Effector CD8-positive, alpha-beta T cell (primary cell): Measurements from ENCODE around the gene MAGI2.

Experiments used
- DNase-seq: peaks from one replicate; lab custom pipeline; 2025; lab: John Stamatoyannopoulos, UW

MAGI2 gene

DNA sequence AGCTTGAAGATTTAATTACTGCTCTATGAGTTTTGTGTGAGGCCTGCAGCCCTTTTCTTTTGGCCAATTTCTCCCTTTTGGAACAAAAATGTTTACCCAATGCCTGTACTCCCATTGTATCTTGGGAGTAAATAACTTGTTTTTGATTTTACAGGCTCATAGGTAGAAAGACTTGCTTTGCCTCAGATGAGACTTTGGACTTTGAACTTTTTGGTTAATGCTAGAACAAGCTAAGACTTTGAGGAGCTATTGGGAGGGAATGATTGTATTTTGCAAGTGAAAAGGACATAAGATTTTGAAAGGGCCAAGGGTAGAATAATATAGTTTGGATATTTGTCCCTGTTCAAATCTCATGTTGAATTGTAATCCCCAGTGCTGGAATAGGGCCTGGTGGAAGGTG, 152.0 kb downstream of the MAGI2 start:
- no peak for DNase-seq

DNA sequence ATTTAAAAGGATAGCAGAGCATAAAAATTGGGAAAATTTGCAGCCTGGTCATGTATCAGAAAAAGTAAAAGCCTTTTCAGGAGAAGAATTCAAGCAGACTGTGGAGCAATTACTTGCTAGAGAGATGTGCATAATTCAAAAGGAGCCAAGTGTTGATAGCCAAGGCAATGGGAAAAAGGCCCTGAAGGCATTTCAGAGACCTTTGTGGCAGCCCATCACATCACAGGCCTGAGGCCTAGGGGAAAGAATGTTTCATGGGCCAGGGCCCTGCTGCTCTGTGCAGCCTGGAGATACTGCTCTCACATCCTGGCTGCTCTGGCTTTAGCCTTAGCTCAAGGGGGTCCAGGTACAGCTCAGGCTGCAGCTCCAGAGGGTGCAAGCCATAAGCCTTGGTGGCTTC, 152.9 kb downstream of the MAGI2 start:
- no peak for DNase-seq

DNA sequence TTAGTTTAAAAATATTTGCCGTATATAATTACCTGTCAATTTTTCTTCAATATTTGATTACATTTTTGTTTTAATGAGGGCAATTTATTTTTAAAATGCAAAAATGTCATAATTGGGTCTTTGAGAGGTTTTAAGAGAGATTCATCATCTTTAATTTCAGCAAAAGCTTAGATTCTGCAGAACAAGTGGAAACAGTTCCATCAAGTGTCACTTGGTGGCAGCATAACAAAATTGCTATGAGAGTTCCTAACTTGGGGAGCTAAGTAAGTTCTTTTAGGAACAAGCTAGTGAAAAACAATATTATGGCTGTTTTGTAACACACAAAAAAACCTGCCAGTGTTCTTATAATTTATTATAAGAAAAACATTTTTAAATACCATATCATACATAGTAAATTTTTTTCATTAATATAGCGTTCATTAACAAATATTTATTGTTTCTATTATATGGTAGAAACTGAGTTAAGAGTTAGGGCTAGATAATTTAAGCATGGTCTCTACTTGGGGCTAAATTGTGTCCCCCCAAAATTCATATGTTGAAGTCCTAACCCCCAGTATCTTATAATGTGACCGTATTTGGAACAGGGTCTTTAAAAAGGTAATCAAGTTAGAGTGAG, 155.2 kb downstream of the MAGI2 start:
- DNase-seq: no peak

DNA sequence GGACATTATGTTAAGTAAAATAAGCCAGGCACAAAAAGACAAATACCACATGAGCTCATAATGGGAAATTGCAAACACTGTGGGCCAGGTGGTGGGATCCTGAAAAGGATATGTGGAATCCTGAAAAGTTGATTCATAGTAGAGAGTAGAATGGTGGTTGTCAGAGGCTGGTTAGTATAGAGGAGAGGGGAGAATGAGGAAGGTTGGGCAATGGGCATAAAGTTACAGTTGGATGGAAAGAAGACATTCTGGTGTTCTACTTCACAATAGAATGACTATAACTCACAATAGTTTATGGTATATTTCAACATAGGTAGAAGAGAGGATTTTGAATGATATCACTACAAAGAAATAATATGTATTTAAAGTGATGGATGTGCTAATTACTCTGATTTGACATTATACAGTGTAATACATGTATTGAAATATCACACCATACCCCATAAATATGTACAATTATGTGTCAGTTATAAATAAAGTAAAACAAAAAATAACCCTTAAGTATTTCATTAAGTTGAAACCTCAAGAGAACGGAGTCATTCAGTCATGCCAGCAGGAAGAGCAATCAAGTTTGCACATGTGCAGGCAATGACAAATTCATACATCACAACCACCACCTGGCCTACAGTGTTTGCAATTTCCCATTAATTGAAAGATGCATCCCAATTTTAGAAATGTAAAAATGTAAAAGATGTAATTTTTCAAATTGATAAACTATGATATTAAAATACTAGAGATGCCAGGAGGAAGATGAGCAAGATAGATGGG, 156.7 kb downstream of the MAGI2 start:
- no peak for DNase-seq

DNA sequence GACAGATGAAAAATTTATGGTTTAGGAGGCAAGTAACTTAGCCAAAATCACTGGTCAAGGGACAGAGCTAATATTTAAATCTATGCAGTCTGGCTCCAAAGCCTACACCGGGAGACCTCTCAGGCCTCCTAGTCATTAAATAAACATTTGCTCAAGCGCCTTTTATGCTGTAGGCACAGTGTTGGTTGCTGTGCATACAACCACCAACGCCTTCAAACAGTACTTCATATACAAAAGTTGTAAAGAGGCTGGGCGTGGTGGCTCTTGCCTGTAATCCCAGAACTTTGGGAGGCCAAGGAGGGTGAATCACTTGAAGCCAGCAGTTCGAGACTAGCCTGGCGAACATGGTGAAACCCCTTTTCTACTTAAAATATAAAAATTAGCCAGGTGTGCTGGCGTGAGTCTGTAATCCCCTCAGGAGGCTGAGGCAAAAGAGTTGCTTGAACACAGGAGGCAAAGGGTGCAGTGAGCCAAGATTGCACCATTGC, 159.8 kb downstream of the MAGI2 start:
- DNase-seq: no peak

DNA sequence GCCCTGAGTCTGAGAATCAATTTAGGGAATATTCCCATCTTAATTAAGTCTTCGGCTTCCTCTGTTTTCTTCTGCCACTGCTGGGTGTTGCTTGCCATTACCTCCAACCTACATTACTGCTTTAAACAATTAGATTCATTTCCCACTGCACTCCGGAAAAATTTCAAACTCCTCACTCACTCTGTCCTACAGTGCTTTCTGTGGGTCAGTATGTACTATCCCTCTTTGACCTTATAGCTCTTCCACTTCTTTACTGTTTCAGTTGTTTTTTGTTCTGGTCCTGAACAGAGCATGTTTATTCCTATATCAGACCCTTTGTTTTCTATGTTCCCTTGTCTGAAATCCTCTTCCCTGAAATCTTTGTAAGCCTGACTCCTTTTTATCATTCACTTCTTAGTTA, 160.6 kb downstream of the MAGI2 start:
- DNase-seq: no peak

DNA sequence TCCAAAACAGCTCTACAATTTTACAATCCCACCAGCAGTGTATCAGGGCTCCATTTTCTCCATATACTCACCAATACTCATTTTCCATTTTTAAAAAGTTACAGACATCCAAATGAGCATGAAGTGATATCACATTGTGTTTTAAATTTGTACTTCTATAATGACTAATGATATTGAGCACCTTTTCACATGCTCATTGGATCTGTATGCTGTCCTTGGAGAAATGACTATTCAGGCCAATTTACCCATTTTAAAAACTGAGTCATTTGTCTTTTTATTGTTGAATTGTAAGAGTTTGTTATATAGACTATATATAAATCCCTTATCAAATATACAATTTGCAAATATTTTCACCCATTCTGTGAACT, 162.0 kb downstream of the MAGI2 start:
- DNase-seq: no peak

DNA sequence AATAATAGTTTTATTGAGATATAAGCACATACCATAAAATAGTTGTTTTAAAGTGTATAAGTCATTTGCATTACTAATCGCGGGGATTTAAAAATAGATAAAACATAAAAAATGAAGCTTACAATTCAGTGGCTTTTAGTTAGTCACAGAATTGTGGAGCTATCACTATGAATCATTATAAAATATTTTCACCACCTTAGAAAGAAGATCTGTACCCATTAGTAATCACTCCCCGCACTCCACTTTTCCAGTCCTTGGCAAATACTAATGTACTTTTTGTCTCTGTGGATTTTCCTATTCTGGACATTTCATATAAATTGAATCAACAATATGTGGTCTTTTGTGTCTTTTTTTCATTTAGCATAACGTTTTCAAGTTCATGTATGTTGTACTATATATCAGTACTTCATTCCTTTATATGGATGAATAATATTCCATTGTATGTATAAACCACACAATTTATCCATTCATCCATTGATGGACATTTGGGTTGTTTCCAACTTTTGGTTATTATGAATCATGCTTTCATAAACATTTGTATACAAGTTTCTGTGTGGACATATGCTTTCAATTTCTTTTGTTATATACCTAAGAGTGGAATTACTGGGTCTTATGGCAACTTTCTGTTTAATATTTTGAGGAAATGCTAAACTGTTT, 162.5 kb downstream of the MAGI2 start:
- DNase-seq: no peak

DNA sequence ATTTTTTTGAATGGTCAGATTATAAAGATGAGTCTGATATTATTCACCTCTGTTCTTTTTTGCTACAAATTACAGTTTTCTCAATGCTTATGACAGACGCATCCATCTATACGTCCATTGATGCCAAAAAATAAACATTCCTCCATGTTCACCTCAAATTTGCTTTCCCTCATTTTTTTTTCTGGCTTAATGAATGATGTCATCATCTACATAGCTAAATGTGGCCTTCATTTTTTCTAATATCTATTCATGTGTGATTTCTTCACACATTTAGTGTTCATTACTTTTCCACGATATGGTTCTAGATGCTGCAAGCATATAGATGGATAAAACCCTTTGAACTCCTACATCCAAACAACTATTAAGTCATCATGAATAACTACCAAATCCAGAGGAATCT, 163.1 kb downstream of the MAGI2 start:
- DNase-seq: no peak

DNA sequence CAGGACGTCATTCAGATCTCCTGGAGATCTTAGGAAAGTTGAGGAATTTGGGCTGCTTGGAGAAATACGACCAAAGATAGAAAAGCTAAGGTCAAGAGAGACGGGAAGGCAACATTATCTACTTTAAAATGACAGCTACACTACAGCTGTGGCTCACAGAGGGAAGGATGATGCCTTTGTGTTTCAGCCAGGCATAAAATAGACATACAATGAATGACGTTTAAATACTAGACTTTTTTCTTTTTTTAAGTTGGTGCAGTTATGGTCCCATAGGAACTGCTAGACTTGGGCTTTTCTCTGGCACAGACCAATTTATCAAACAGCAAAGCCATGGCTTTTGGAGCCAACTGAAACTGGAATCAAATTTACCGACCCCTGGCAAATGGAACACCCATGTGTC, 164.8 kb downstream of the MAGI2 start:
- DNase-seq: no peak

DNA sequence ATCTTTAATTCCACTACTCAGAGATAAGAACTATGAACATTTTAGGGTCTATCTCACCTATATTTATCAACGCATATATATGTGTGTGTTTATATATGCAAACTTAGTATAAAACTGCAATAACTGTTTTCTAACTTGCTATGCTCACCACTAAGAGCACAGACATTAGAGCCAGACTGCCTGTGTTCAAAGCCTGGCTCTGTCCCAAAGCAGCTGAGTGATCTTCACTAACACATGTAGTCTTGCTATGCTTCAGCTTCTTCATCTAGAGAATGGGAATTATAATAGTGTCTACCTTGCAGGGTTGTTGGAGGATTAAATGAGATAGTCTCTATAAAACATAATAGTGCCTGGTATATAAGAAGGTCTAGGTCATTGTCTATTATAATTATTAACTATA, 165.5 kb downstream of the MAGI2 start:
- DNase-seq: no peak

DNA sequence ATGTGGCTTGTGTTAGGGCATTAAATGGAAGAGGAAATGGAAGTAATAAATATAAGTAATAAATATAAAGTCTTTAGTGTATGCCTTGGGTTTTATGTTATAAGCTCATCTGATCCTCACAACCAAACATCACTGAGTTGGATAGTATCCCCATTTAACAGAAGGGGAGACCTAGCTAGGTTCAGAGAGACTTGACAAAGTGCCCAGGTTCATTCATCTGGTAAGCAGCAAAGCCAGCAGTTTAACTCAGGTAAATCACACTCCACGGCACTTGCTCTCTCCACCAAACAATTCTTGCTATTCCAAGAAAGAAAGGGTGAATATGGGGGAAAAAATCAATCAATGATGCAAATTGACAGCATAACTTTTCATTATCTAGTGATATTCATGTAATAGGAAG, 167.3 kb downstream of the MAGI2 start:
- no peak for DNase-seq

DNA sequence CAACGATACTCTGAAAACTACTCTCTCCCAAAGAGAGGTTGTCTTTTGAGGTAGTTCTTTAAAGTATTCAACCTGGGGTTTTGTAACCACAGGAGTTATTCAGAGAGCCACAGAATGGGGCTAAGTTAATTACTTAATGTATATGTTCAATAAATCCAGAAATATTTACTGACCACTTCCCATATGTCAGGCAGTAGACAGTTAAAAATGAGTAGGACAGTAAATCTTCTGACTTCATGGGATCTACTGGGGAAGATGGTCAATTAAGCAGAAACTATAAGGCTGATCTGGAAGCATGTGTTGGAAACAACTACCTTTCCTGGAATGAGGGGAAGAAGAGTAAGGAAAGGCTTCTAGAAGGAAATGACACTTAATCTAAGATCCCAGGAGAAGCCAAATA, 167.7 kb downstream of the MAGI2 start:
- no peak for DNase-seq

DNA sequence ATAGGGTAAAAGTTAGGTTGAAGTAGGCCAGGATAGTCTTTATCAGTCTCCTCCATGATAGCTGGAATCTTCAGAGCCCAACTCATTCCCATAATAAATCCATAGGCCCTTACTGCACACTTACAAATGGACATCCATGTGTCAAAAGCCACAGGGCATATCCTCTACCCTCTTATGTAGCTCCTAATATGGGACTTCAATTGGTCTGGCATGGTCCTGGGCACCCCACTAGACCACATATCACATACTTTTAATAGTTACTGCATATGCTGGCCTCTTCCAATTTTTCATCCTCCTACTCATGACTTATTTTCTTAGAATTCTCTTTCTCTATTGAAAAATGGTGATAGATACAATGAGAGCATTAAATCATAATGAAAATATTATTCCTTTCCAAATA, 169.3 kb downstream of the MAGI2 start:
- DNase-seq: no peak

DNA sequence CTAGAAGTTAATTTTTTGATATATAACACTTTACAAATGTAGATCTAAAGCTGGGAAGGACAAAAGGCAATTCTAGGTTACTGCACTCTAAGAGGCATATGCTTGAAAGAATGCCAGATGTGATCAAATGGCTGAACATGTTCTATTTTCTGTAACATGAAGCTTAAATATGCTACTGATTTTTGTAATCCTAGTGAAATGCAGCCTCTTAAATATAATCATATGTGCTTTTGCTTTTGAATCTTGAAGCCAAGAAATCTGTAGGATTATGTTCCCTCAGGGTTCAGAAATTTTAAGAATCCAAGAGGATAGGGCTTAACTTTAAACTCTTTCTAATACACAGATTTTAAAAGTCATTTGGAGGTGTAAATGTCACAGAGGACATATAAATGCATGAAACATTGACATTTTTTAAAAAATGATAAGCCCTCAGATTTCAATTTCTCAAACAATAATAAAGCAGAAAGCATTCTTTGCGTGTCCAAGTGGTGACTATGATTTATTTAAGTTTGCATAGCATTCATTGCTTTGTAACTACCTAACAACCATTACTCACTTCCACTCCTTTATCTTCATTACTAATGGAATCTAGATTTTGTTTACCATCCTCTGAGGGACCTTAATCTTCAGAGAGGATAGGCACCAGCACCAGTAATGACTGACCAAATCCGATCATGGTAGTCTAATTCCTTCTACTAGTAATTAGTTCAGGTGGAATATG, 170.4 kb downstream of the MAGI2 start:
- no peak for DNase-seq

DNA sequence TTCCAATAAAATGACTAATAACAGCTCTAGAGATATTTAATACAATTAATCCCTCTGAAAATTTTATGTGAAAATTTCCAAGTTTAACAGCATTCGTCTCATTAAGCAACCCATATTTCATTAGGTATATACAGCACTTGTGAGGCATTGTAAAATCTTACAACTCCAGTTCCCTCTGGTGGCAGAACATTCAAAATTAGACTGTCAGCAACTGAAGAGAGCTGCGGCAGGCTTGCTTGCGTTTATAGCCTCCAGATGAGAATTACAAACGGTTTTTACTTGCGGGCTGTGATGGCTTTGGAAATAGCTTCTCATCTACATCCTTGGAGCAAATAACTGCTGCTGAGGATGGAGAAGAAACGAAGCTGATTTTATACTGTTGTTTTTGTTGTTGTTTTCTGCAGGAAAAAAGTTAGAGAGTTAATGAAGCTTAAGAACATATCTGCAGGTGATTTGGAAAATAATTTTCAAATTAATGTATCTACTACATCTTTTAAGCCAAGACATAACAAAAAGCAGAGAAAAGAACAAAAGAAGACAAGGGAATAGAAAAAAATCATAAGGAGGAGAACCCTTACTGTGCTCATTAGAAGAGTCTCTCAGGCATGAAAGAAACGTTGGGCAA, 171.3 kb downstream of the MAGI2 start:
- no peak for DNase-seq

DNA sequence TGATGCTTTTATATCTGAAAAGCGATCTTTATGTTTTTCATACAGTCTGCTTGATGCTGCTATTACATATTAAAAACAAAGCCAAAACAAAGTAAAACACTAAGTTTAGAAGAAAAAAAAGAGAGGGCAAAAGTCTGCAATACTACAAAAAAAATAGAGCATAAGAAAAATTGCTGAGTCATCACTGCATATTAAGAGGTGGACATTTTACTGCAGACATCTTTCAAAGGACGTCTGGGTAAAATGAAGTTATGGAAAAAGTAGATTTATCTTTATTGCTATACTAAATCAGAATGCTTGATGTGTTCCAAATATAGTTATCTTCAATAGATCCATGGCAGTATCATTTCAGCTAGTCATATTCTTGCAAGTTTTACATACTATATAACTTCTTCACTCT, 172.0 kb downstream of the MAGI2 start:
- no peak for DNase-seq

DNA sequence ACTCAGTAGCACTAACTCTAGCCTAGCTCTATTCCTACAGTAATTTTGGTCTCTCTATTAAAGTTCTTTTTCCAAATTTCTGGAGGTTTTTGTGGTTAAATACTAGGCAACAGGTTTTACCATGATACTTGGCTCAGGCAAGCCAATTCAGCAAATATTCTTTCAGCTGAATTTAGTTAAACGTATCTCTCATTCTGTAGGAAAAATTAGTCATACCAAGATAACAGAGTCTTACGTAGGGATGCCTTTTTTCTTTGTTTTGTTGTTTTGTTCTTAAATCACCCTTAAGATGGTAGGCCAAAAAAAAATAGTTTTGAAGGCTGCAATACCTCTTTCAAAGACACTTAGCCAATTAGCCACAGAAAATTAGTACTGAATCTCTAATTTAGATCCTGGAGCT, 180.5 kb downstream of the MAGI2 start:
- no peak for DNase-seq

DNA sequence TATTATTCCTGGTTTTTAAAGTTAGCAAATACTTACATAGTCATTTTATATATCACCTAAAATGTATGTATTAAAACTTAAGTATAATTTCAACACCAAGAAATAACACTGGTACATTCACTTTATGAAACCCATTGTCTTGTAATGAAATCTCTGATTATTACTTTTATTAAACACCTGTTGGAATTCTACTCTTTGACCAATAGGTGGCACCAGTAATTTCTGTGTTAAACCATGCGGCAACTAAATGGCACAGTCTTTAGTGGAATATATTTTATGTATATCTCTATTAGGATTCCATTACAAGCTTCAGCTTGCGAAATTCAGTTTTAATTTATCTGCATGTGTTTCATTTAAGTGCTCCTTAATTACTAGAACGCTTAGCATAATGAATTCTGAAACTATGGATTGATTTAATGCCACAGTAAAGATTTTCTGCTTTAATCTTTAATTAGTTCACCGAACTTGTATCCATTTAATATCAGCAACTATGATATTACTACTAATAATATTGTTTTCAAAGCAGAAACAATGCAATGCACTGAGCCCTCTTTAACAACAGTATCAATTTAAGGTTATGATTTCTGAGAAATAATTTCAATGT, 181.3 kb downstream of the MAGI2 start:
- DNase-seq: no peak

DNA sequence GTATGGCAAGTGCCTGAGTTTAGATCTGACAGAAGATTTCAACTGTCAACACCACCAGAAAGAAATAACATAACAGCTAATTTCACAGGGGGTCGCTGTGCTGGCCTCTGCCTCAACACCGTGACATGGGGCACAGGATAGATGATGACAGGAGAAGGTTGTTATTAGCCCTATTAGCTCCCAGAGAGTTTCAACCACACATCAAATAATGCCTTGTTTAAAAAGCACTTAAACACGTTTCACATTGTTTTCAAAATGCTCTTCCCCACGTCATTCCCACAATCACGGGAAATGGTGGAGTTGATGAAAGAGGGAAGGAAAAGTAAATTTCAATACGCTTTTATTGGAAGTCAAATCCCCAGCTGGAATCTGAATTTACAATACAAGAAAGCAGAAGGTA, 184.7 kb downstream of the MAGI2 start:
- DNase-seq: no peak

DNA sequence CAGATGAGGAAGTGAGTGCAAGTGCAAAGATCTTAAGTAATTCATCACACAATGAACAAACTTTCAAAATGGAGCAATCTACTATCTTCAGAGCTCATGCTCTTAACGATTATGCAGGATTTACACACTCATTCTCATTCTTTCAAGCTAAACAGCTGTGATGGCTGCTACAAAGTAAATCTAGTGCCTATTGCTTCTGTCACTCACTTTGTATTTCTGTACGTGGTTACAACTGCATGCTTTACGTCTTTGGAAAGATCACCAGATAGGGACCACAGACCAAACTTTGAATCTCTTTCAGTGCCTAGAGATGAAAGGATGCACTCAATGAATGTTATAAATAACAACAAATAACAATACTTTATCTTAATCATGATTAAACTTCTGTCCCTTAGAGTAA, 194.6 kb downstream of the MAGI2 start:
- no peak for DNase-seq

DNA sequence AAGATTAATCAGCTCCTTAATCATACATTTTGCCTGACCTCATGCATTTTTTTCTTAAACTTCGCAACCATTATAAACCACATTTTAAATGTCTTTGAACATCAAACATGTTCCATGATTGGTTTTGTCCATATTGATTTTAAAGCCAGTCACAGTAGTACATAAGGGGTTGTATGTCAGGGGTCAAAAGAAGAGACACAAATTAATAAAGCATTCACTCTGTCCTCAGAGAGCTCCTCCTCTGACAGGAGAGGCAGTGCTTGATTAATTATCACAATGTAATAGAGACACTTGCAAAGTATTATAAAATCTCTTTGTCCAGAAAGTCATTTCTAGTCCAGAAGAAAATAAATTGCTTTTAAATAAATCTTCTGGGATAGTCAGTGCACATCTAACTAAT, 195.5 kb downstream of the MAGI2 start:
- no peak for DNase-seq
